HG02970 (cell line): ENCODE results near the gene PTCH2.
A peak's percentile ranks its signal among the peaks of the same experiment; 100 is the strongest.
"Not testable (repeated sequence)": the region's sequence is repeated elsewhere in the genome, so short reads cannot be mapped to it uniquely, and the experiment has no call there.

Experiments
- ATAC-seq: cut with Tn5 transposase; IDR thresholded peaks from one replicate; pipeline ENCODE4 v1.9.1; 2021; ENCODE audit warnings: mild to moderate bottlenecking, moderate library complexity, moderate number of reproducible peaks; ENCODE audit not compliant: unreplicated experiment, low FRiP score

PTCH2 gene

DNA sequence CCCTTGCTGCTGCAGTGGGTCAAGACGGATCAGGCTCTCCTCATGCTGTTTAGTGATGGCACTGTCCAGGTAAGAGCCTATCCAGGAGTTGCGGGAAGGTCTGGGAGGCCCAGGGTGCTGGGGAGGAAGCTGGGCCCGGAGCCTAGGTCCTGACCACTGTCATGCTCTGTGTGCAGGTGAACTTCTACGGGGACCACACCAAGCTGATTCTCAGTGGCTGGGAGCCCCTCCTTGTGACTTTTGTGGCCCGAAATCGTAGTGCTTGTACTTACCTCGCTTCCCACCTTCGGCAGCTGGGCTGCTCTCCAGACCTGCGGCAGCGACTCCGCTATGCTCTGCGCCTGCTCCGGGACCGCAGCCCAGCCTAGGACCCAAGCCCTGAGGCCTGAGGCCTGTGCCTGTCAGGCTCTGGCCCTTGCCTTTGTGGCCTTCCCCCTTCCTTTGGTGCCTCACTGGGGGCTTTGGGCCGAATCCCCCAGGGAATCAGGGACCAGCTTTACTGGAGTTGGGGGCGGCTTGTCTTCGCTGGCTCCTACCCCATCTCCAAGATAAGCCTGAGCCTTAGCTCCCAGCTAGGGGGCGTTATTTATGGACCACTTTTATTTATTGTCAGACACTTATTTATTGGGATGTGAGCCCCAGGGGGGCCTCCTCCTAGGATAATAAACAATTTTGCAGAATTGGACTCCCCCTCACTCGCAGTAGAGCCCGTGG, 37.6 kb downstream of the PTCH2 start:
- ATAC-seq: no peak

DNA sequence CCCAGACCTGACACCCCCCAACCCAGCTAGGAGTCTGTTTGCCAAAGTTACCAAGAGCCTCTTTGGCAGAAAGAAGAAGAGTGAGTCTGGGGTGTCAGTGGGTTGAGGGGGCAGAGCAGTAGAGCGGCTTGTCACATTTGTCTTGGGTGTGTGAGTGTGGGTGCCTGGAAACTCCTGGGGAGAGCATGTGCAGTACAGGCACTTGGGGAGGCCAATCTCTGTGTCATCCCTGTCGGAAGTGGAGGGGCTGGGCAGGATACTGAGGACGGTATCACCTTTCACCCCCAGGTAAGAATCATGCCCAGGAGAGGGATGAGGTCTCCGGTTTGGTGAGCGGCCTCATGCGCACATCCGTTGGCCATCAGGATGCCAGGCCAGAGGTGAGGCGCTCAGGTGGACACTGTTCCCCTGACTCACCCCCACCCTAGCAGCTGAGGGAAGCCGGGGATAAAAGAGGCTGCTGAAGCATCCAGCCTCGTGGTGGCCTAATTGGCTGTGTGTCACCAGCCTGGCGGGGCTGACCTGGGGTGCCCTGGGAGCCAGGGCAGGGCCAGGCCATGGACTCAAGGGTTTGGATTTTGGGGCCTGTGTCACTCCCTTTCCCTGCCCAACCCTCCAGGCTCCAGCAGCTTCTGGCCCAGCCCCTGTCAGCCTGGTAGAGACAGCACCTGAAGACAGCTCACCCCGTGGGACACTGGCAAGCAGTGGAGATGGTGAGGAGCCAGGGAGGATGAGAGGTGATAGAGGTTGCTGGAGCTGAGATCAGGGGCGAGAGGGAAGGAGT, 39.5 kb downstream of the PTCH2 start:
- ATAC-seq: no peak

DNA sequence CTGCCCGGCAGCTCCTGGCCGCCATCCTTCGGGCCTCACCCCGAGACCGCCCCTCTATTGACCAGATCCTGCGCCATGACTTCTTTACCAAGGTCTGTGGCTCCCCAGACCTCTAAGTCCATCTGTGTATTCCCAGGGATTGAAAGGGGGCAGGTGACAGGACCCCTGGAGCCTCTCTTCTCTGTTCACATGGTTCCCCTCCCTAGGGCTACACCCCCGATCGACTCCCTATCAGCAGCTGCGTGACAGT, 40.1 kb downstream of the PTCH2 start:
- ATAC-seq: no peak

DNA sequence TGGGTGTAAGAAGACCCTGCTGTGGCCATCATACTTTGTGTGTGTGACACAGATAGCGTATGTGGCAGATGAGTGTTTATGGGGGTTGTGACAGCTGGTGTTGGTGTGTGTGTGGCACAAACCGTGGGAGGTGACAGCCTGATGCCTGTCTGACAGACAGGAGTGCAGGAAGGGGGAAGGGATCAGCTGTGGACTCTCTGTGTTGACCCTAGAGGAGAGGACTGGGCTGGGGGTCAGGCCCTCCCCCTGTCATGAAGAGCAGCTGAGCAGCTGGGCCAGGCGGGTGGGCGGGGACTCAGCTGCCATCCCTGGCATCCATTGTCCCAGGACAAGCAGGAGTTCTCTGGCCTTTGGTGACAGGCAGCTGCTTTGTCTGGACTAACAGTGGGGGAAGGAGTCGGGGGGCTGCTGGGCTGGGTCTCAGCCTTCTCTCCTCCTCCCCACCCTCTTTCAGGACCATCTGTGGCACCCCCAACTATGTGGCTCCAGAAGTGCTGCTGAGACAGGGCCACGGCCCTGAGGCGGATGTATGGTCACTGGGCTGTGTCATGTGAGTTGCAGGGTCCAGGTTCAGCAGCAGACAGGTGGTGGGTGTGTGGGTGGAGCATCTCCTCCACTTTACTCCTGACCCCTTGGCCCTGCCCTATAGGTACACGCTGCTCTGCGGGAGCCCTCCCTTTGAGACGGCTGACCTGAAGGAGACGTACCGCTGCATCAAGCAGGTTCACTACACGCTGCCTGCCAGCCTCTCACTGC, 40.6 kb downstream of the PTCH2 start:
- no peak for ATAC-seq

DNA sequence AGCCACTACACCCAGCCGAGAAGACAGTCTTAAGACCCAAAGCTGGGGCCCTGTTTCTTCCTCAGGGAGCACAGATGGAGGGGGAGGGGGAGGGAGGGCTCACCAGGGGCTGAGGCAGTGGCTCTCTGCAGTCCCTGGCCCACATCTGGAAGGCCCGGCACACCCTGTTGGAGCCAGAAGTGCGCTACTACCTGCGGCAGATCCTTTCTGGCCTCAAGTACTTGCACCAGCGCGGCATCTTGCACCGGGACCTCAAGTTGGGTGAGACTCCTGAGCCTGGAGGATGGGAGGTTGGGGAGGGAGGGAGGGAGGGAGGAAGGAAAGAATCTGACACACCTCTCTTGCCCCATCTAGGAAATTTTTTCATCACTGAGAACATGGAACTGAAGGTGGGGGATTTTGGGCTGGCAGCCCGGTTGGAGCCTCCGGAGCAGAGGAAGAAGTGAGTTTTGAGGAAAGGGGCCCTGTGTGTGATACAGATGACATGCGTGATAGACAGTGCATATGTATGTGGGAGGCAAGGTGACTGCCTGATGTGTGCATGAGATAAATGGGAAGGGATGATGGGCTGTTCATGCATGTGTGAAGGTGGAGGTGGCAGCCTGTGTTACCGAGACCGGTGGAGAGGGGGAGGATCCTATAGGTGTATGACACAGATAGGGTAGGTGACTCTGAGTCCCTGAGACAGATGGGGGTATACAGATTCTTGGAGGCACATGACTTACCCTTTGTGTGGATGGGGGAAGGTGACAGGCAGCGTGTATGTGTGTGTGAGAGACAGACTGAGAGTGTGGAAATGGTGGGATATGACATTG, 41.4 kb downstream of the PTCH2 start:
- ATAC-seq: no peak

DNA sequence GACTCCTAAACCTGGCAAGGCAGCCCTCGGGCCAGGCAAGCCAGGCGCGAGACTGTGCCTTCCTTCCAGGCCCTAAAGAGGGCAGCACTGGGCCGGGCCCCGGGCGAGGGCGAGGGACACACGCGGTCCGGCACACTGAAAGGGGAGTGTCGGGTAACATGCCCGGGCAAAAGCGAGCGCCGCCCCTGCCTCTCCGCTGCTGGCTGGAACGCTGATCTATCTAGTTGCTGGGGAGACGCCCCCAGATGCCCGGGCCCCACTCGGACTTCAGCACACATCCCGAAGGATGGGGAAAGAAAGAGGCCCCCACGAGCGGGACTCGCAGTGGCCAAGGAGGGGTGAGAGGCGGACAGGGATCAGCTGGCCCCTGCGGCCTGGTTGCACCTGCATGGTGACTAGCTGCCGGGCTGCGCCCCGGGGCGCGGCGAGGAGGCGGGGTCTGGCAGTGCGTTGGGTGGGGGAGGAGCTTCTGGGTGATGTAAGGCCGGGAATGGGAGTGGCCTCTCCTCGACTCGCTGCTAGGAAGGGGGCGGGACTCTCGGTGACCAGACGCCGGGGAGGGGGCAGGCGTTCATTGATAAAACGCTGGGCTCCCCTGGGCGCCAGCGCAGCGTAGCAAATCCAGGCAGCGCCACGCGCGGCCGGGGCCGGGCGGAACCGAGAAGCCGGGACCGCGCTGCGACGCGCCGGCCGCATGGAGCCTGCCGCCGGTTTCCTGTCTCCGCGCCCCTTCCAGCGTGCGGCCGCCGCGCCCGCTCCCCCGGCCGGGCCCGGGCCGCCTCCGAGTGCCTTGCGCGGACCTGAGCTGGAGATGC, 43.1 kb downstream of the PTCH2 start, which contains the start of gene PLK3:
Gene PLK3 (plus strand): TSS at position 608 of the 815 bp plus-strand sequence. CDS start 87 bp downstream, at position 695.
- peak; percentile 79 for ATAC-seq

DNA sequence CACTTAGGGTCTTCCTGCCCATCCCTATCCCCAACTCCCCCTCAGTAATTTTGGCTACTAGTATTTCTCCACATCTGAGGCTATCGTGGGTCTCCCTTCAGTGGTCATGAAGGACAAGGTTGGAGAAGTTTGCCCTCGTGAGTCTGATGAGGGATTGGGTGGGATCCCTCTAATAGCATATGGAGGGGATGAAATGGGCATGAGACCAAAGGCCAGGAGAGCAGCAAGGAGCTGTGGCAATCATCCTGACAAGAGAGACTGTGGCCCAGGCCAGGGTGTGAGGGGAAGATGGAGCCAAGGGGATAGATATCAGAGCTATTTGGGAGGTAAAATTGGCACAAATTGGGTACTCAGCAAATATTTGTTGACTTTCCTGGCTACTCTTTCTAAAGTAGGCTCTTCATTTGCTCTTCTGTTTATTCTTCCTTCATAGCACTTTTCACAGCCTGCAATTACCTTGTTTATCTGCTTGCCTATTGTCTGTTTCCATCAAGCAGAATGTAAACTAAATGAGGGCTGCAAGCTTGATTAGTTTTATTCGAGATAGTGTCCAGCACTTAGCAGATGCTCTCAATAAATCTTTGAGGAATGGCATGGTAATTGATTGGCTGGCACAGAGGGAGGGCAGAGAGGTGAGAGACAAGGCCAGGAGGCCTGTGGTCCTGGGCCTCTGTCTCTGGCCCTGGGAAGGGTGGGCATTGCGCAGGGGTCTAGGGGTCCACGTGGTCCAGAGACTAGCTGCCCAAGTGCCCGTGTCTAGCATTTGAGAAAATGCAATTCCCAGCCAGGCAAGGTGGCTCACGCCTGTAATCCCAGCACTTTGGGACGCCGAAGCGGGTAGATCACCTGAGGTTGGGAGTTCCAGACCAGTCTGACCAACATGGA, 44.3 kb downstream of the PTCH2 start:
- no peak for ATAC-seq

DNA sequence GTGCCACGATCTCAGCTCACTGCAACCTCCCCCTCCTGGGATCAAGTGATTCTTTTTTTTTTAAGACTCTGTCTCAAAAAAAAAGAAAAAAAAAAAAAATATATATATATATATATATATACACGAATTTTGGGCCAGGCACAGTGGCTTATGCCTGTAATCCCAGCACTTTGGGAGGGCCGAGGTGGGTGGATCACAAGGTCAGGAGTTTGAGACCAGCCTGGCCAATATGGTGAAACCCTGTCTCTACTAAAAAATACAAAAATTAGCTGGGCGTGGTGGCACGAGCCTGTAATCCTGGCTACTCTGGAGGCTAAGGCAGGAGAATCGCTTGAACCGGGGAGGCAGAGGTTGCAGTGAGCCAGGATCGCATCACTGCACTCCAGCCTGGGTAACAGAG, 45.2 kb downstream of the PTCH2 start:
- ATAC-seq: not testable (repeated sequence)

DNA sequence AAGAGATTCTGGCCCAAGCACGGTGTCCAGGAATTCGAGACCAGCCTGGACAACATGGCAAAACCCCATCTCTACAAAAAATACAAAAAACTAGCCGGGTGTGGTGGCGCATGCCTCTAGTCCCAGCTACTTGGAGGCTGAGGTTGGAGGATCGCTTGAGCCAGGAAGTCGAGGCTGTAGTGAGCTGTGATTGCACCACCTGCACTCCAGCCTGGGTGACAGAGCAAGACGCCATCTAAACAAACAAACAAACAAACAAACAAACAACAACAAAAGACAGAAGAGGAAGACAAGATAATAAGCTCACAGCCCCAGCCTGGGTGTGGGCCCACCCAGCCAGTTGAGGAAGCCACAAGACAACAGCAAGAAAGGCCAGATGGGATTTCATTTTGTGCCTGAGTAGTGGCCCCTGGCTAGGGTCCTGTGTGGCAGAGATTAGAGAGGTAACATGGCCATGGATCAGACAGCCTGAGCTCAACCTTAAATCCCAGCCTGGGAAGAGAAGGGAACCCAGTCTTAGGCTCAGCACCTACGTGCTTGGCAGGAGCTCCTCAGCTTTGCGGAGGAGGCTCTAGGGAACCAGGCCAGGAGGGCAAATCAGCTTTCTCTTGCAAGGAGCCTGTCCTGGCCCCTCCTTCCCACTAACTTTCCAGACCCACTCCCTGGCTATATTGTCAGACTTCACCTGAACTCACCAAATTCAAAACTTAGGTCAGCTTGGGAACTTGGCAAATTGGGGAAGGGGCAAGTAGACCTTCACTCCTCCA, 50.1 kb downstream of the PTCH2 start:
- ATAC-seq: no peak

DNA sequence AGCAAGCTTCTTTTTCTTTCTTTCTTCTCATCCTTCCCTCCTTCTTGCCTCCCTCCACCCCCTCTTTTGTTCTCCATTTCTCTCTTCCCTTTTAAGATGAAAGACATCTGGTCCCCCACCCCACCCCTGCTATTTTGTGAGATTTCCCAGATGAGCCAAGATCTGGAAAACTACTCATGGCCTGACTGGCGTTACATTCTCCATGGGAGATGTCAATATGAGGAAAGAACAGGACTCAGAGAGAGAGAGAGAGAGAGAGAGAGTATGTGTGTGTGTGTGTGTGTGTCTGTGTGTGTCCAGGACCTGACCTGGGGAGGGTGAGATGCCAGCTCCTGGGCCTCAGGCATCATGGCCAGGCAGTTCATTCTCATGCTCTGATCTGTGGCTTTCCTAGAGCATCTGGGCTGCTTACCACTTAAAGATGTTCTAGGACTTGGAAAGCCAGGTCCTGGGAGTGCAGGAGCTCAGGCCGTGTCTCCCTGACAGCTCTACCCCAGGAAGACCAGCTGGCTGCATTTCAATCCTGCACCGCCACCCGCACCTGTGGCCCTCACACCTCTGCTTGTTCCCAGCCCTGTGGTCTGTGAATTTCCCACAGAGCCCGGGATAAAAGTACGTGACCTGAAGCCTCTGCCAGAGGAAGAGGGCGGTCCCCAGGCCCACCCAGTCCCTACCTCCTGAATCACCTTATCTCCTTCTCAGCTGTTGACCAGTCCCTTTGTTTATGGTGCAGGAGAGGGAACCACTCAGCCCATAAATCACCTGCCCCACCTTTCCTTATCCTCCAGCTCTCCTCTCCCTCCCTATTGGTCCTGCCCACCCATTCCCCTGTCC, 51.9 kb downstream of the PTCH2 start:
- ATAC-seq: no peak

DNA sequence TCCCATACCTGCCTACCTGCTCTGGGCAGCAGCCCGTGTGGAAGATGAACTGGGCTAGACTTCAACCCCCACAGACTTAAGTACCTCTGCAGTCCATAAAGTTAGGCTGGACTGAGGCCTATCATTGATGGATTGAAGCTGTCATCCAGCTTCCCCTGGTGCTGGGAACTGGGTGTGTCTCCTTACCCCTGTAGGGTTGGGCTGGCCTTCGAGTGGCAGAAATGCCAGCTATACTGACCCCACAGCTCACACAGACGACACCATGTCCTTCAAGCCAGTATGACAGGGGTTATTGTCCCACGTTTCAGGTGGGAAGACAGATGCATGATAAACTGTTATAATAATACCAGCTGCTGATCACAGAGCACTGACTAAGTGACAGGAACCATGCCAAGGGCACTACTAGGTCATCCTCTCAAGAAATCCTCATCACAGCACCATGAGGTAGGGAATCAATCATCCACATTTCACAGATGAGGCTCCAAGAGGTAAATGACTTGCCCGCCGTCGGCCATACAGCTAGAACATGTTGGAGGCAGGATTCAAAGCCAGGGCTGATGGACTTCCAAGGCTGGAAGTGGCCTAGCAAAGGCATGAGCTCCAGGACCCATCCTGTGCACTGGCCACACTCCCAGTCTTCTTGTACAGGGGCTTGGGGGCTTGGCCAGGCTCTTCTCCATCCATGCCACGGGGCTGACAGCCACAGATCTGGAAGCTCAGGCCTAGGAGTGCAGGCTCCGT, 54.8 kb downstream of the PTCH2 start, which contains the start of gene BEST4:
Gene BEST4 (minus strand): TSS at position 51 of the 741 bp plus-strand sequence. CDS start 465 bp downstream, outside the sequence.
- ATAC-seq: no peak

DNA sequence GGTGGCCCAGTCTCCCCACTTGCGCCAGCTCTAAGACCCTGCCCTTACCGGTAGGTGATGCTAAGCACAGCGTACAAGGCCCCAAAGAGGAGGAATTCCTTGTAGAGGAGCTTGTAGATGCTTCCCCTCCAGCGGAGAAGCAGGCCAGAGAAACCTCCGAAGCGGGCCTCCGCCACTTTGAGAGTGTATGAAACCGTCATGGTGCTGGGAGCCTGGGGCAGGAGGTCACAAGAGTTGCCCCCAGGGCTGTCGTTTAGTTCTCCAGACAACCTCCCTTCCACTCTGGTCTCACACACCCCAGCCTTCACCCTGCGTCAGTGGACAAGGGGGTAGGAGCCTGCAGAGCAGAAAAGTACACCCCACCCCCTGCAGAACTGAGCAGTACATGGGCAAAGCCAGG, 55.5 kb downstream of the PTCH2 start:
- ATAC-seq: no peak

DNA sequence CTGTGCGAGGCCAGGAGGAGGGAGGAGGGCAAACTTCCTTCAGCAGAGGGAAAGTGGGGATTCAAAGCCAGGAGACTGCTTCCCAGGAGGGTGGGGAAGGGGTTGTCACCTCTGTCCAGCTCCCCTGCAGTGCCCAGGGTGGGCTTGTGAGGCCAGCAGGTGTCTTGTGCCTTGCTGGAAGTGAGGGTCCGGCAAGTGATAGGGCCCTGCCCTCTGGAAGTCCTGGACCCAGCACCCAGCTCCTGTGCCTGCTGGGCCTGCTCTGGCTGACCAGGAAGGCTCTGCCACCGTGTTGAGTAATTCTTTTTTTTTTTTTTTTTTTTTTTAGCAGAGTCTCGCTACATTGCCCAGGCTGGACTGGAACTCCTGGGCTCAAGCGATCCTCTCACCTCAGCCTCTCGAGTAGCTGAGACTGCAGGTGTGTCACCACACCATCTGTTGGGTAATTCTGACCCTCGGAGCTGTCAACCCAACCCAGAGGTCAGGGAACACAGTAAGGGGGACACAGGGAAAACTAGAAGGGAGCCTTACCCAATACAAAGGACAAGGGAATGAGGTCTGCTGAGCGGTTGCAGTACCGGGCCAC, 56.1 kb downstream of the PTCH2 start:
- no peak for ATAC-seq

DNA sequence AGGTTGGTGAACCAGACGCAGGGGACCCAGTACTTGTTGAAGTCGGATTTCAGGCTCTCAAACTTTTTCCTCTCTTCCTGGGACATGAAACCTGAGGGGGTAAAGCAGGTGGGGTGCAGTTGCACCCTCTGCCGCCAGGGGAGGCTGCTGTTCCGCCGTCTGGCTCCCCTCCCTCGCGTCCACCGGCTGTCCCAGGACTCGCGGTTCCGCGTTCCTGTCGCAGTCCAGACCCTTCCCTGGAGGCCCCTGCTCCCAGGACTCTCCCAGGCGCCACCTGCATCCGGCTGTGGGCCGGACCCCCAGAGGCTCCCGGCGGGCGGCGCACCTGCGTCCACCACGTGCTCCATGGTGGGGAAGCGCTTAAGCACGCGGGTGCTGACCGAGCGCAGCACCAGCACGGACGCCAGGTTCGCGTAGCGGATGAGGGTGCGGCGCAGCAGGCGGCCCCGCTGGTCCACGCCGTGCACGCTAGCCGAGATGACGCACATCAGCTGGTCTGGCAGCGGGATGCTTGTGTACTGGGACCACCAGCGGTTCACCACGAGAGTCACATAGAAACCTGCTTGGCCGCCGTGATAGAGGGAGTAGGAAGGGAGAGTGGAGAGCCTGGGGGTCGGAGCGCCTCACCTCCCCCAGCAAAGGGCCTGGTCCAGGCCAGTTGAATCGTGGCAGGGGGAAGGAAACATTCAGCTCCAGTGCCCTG, 56.8 kb downstream of the PTCH2 start:
- no peak for ATAC-seq

DNA sequence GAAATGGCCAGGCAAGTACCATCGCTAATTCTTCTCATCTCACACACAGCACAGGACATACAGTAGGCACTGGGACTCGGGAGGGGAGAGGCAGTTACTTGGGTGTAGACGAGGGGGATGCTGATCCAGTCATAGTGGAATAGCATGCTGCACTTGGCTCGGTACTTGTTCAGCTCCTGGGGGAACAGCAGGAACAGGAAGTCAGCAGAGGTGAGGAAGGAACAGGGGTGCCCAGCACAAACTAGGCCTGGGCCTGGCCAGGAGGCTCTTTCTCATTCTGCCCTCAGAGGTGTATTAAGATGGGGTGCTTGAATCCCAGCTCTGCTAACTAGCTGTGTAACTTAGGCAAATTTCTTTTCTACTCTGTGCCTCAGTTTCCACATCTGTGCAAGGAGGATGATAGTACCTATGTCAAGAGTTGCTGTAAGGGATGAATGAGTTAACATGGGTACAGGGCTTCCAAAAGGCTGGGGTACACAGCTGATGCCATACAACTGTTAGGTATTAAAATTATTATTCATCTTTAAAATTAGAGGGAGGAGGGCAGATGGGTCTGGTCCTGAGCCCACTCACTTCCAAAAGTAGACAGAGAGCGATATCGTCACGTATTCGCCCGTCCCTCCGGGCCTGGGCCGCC, 57.4 kb downstream of the PTCH2 start:
- no peak for ATAC-seq
